SH-SY5Y (cell line): Measurements from ENCODE around the gene ZNF70.

ENCODE experiments used
- GATA2 ChIP-seq: IDR thresholded peaks from 2 replicates; pipeline ENCODE4 v1.6.1; 2011; ENCODE audit warnings: mild to moderate bottlenecking, low read depth, low read length
- GATA3 ChIP-seq: IDR thresholded peaks from 2 replicates; pipeline ENCODE4 v1.6.1; 2011; ENCODE audit warnings: low read depth, mild to moderate bottlenecking, low read length, moderate library complexity

DNA sequence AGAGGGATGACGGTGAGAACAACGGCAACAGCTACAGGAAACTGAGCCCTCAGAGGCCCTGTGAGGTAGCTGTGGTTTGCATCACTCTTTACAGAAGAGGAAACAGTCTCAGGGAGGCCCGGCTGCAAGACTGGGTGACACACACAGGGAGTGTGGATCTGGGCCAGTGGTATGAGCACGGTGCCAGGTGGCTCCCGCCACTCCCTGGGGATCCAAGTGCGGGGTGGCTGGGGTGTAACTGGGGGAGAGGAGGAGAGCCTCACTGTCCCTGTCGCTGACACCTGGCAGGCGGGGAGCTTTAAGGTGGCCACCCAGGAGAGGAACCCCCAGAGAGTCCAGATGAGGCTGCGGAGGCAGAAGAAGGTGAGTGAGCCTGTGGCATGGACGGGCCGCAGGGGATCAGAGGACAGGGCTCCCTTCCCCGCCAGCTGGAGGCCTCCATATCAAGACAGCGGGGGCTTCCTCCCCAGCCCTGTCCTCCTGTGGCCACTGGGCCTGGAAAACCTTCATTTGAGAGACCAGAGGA lies 54.5 kb downstream of the ZNF70 start:
- TF ChIP-seq GATA2 = no peak
- TF ChIP-seq GATA3 = no peak
